HG03060 (cell line): Measurements from ENCODE around the gene ERO1A.
"Not testable (repeated sequence)": the region's sequence is repeated elsewhere in the genome, so short reads cannot be mapped to it uniquely, and the experiment has no call there.

Experiments used
- ATAC-seq: cut with Tn5 transposase; IDR thresholded peaks from one replicate; pipeline ENCODE4 v1.9.1; 2021; ENCODE audit warnings: low read depth, moderate number of reproducible peaks; ENCODE audit not compliant: unreplicated experiment

The ERO1A gene, protein sequence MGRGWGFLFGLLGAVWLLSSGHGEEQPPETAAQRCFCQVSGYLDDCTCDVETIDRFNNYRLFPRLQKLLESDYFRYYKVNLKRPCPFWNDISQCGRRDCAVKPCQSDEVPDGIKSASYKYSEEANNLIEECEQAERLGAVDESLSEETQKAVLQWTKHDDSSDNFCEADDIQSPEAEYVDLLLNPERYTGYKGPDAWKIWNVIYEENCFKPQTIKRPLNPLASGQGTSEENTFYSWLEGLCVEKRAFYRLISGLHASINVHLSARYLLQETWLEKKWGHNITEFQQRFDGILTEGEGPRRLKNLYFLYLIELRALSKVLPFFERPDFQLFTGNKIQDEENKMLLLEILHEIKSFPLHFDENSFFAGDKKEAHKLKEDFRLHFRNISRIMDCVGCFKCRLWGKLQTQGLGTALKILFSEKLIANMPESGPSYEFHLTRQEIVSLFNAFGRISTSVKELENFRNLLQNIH

DNA sequence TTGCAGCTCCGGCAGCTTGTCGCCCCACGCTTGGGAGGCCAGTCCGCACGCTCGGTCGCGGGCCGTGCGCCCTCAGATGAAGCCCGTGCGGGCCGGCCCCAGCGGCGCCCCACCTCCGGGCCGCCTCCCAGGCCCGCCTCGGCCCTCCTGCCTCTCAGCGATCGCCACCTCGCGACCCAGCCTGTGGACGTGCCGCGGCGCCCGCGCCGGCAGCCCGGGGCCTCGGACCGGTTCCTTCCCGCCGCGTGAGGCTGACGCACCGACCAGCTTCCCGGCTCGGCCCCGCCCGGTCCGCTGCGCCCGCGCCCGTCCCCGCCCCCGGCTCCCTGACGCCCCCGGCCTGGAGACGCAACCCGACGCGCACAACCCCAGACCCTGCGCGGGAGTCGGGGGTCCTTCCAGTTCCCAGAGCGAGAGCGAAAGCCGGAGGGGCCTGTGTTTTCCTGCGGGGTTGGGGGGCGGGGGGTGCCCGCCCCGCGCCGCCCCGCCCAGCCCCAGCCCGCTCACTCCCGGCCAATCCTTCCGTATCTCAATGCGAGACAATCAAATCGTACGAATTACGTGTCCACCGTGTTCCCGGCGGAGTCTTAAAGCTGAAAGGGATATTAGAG is at the start of gene ERO1A:
TSS of gene ERO1A (minus strand) at position 78 of the 611 bp plus-strand sequence. CDS start at position 1, 77 bp downstream.
- peak; percentile 30 for ATAC-seq

DNA sequence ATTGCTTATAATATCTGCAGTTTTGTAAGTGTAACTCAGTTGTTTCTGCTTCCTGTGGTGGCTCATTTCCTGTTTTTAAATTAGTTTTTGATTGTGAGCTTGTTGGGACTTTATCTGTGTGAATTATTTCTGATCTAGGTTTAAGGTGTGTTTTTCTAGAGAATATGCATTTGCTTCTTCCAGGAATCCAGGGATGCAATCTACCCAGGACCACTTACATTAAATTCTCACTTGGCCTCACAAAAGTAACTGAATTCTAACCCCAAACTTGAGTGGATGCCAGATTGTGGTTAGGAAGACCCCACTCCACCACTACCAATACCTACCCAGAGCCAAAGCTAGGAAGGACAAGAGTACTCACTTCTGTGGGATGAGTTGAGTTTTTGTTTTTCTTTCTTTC is 46.5 kb upstream of the ERO1A start:
- ATAC-seq: peak; percentile 12

DNA sequence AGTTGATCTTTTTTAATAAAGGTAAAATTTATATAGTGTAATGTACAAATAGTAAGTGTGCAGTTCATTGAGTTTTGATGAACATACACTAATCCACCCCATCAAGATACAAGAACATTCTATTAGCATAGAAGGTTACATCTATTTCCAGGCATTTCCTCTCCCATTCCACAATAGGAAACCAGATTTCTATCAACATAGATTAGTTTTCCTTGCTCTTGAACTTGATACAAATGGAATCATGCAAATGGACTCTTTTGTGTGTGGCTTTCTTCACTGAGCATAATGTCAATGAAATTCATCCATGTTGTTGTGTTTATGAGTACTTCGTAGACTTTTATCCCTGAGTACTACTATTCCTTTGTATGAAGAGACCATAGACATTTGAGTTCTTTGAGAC is 45.4 kb upstream of the ERO1A start:
- no peak for ATAC-seq

DNA sequence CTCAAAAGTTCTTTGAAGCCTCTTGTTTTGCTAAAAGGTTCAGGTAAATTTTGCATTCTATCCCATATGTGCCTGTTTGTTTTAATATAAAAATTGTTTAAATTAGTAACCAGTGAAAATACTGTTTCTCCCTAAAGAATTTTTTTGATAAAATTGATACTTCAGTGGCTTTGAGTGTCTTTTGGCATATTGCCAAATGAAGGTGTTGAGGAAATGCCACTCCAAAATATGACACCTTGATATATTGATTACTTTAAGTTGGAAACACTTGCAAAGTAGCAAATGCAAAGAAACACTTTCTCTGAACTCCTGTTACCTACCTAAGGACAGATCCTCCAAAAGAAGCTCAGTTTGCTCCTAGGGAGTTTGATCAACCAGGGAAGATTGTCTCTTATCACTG is 43.1 kb upstream of the ERO1A start:
- no peak for ATAC-seq

DNA sequence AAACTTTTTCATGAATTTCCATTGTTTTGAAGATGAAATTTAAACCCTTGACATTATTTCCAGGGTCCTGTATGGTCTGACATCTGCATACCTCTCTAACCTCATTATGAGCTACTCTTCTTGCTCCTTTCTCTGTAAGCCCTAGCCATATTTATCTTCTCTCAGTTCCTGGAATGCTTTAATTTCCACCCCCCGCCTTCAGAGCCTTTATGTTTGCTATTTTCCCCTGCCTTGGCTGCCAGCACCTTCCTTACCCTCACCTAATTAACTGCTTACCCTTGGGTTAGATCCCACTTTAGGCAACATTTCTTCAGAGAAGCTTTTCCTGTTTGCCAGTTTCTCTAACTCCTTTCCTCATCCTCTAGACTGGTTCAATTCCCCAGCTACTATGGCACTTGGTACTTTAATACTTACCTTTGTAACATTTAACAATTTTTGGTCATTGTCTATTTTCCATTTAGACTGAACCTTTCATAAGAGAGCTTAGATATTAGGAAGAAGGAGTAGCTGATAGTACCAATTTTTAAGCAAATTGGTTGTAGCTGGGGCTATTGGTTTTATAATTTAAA is 40.6 kb upstream of the ERO1A start:
- no peak for ATAC-seq

DNA sequence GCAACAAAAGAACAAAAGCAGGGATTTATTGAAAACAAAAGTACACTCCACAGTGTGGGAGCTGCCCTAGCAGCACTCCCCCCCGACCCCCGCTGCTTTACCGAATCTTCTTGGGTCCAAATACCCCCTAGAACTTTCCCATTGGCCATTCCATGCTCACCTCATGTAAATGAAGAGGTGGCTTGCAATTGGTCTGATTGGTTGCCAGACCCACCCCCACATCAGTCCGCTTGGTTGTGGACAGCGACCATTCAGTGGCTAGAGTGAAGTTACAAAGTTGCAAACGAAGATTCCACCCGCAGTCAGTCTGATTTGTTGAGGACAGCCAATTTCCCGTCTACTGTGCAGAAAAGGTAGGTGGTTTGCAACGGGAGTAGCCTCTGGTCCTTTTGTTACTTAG is 38.5 kb upstream of the ERO1A start:
- ATAC-seq: no peak

DNA sequence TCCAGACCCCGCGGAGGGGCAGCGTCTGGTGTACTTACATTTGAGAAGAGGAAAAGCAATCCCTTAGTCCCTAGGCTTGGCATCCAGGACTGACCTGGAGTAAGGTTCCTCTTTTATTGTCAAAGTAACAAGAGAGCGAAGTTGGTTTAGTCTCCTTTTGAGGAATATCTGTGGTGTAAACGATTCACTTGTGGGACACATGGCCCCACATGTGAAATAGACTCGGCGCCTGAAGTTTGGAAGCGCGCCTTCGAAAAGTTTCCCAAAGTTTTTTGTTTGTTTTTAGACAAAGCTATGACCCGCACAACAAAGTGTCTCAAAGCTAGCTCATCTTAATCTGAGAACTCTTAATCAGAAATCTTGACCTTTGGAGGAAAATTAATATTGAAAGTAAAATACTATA is 35.4 kb upstream of the ERO1A start:
- ATAC-seq: peak; percentile 2

DNA sequence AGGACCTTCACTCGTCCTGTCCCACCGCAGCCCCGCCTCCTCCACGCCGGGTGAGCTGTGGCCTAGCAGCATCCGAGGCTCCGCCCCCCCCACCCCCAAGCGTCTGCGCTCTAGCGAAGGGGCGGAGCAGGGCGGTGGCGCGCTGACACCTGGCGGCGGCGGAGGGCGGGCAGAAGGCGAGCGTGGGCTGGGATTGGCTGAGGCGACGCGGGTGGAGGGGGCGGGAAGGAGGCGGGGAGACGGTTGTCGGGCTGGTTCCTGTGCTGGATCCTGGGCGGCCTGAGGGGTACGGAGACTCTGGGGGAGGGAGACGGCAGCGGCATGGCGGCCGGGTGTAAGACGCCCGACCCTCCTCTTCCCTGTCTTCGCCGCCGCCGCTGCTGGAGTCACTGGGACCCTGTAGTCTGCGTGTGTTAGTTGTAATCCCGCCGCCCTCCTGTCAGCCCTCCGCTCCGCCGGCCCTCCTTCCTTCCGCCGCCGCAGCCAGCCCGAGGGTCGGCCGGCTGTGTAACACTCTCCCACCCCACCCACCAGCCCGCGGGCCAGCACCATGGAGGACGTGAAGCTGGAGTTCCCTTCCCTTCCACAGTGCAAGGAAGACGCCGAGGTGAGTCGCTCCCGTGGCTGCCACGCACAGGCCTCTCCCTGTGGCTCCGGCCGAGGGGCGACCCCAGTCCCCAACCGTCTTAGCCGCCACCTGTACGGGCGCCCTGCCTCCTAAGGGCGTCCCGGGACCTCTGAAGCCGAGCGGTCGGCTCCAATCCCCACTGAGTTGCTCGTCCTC is 34.8 kb upstream of the ERO1A start, which contains the start of gene STYX:
TSS of gene STYX (plus strand) at position 242 of the 784 bp plus-strand sequence. CDS start at position 551, 309 bp downstream.
- ATAC-seq: peak; percentile 19

DNA sequence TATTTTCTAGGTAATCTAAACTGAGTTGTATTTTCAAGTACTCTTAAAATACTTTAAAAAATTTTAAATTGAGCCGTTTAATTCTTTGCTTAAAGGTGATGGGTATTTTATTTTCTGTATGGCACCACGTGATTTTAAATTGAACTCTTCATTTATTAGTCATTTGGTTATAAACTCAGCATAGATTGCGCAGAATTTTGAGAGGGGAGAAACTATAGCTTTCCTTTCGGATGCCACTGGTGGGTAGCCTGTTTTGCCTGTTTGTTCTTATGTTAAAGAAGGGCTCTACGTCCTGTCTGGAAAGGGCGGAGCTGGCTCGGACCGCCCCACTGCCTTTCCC is 34.2 kb upstream of the ERO1A start:
- peak; percentile 88 for ATAC-seq

DNA sequence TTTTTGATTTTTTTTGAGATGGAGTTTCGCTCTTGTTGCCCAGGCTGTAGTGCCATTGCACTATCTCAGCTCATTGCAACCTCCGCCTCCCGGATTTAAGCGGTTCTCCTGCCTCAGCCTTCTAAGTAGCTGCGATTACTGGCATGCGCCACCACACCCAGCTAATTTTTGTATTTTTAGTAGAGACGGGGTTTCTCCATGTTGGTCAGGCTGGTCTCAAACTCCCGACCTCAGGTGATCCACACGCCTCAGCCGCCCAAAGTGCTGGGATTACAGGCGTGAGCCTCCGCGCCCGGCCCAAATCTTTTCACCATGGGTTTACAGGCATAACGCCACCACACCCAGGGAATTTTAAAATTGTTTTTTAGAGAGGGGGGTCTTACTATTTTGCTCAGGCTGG is 33.7 kb upstream of the ERO1A start:
- ATAC-seq: not testable (repeated sequence)

DNA sequence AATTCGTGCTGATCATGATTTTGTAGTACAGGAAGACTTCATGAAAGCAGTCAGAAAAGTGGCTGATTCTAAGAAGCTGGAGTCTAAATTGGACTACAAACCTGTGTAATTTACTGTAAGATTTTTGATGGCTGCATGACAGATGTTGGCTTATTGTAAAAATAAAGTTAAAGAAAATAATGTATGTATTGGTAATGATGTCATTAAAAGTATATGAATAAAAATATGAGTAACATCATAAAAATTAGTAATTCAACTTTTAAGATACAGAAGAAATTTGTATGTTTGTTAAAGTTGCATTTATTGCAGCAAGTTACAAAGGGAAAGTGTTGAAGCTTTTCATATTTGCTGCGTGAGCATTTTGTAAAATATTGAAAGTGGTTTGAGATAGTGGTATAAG is 32.2 kb upstream of the ERO1A start:
- not testable (repeated sequence) for ATAC-seq

DNA sequence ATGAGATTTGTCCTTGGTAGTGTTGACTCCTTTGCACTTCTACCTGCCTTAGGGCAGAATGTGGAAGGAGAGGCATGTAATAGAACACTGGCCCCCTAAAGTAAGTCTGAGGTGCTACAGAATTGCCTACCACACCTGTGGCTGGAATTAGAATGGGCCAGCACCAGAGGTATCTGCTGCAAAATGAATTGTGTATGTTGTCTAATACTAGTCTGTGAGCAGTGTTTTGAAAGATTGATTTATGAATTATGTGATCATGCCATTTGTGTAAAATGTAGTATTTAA is 28.9 kb upstream of the ERO1A start:
- ATAC-seq: no peak

DNA sequence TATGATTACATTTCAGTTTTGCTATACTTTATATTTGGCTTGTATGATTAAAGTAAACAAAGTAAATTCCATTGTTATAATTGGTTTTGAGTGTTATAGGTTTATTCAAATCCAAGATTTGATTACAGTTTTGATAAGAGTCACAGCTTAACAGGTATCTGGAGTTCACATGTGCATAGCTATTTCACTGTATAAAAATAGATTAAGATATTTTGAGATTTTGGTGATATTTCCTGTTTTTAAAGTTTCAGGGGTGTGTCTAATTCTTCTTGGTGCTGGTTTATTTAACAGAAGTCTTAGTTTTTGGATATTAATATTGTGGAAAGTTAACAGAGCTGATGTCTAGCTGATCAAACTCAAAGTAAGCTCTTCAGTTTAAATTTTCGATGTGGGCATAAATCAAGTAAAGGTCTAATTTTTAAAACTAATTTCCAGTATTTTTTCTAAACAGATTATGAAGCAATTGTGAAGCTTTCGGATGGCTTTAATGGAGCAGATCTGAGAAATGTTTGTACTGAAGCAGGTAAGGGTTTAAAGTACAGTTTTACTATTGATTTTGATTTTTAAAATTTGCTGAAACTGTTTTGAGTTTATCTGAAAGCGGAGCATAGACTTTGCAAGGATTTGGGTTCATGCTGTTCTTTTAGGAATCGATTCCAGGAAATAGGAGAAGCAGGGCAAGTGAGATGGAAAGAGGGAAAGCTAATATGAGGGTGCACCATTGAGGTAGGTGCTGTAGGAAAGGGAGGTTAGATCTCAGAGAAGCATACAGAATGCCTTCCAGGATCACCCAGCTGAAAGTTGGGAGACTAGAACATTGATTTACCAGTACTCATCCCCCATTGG is 28.4 kb upstream of the ERO1A start:
- ATAC-seq: no peak

DNA sequence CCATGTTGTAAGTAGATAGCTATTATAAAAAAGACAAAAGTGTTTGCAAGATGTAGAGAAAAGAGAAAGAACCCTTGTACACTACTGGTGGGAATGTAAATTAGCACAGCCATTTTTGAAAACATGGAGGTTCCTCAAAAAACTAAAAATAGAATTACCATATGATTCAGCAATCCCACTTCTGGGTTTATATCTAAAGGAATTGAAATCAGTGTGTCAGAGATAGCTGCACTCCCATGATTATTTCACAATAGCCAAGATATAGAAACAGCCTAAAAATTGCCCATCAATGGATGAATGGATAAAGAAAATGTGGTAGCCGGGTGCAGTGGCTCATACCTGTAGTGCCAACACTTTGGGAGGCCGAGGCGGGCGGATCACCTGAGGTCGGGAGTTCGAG is 20.8 kb upstream of the ERO1A start:
- ATAC-seq: no peak

DNA sequence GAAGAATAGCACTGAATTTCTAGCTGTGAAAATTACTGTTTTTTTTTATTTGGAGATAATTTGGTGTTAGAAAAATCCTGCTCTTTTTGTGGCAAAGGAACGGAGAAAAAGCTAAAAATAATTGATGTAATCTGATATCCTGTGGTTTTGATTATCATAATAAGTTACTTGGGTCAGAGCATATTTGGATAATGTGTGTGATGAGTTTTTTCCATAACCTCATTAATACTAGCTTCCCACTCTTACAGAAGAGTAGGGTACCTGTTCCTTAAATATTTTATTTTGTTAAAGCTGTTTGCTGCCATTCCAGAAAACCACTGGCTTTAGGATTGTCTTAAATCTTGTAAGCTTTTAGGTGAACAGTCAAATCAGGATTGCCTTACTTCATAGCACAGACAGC is 16.3 kb upstream of the ERO1A start:
- no peak for ATAC-seq

DNA sequence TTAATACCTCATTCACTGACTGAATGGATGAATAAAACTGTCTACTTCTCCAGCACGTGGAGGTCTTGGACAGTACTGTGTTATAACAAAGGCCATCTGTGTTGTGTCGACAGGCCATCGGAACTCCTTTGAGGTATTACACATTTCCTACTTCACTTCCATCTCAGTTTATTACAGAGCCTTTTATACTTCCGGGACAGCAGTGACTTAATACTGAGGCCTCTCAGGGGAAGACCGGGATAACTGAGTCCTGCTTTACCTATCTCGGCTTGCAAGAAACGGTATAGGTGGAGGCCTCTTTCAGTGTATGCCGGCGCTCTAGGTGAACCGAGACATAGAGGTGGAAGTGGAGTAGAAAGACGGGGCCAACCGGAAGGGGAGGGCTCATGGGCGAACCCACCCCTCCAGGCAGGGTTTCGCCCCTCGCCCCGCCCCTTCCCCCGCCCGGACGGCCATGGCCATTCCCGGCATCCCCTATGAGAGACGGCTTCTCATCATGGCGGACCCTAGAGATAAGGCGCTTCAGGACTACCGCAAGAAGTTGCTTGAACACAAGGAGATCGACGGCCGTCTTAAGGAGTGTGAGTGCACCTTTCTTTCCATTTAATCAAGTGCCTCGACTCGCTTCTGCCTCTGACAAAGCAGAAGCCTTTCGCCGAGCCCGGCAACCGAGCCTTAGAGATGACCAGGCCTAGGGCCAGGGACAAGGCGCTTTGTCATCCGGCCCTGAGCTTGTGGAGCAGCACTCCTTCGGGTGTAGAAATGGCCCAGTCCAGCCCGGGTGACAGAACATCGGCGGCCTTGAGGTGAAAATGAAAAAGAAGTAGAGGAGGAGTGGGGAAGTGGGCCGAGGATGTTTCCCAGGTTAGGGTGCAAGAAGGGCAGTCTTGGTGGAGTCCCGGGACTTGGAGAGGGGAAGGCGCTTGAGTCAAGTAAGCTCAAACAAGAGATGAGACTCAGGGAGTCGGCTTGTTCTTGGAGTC is 11.7 kb upstream of the ERO1A start, which contains the start of gene PSMC6:
TSS of gene PSMC6 (plus strand) at position 477 of the 983 bp plus-strand sequence. CDS start at position 497, 20 bp downstream.
- peak; percentile 88 for ATAC-seq

DNA sequence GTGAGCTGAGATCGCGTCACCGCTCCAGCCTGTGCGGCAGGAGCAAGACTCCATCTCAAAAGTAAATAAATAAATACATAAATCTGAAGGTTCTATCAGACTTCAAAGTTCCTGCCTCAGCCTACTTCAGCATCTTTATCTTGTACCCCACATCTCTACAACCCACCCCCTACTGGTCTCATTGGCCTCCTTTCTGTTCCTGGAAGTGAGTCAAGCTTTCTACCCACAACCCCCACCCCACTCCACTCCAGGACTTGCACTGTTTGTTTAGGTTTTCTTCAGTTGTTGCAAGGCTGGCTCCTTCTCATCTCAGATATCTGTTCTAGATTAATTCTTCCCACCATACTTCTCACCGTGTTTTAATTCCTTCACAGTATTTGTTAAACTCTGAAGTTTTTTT is 10.9 kb upstream of the ERO1A start:
- ATAC-seq: no peak

DNA sequence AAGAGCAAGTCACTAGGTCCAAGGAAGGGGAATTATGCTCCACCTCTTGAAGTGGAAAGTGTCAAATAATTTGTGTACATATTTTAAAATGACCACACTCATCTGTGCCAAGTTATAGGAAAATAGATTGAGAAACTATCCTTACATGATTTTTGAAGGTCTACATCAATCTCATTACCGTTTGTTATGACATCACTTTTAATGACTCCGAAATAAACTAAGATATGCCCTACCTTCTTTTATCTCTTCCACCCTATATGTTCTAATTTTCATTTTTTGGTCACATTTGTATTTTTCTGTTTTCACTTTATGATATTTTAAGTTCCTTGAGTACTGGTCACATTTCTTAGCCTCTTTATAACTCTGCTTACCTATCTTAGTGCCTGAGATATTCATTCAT is 8.3 kb upstream of the ERO1A start:
- no peak for ATAC-seq

DNA sequence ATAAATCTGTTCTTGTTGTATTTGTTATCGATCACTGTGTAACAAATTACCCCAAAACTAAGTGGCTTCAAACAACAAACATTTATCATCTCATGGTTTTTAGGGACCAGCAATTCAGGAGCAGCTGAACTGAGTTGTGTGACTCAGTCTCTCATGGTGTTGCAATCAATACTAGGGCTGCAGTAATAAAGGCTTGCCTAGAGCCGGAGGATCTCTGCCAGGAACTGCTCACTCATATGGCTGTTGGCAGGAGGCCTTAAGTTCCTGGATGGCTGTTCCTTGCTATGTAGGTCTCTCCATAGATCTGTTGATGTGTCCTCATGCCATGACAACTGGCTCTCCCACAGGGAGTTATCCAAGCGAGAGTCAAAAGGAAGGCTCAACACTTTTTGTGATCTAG is 7.9 kb upstream of the ERO1A start:
- ATAC-seq: no peak
